Measurements from ENCODE around the gene TRIOBP. TPM values are rescaled to one million over a fixed set of nuclear protein-coding genes. Genes with fewer than 3 reads are reported as not detected.

Gene TRIOBP
- total and polyA plus RNA-seq, 2 donors (not counting 1 experiment from before 2014, with no cell fraction given) = 32.9 to 131 TPM

DNA sequence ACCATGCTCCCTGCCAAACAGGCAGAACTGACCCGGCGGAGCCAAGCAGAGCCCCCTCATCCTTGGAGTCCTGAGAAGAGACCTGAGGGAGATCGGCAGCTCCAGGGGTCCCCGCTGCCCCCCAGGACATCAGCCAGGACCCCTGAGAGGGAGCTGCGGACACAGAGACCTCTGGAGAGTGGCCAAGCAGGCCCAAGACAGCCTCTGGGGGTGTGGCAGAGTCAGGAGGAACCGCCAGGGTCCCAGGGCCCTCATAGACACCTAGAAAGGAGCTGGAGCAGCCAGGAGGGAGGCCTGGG is 37.5 kb downstream of the TRIOBP start:
- H2AFZ ChIP-seq (ENCODE audit: low read length) = no peak overlapping the region
- no peaks in the 10 kb centered on the region for H3K9me3 ChIP-seq (ENCODE audit: control insufficient read depth, insufficient read depth, low read depth, low read length)
- no peak for DNase-seq (ENCODE audit: low read depth in 2 of 2)

DNA sequence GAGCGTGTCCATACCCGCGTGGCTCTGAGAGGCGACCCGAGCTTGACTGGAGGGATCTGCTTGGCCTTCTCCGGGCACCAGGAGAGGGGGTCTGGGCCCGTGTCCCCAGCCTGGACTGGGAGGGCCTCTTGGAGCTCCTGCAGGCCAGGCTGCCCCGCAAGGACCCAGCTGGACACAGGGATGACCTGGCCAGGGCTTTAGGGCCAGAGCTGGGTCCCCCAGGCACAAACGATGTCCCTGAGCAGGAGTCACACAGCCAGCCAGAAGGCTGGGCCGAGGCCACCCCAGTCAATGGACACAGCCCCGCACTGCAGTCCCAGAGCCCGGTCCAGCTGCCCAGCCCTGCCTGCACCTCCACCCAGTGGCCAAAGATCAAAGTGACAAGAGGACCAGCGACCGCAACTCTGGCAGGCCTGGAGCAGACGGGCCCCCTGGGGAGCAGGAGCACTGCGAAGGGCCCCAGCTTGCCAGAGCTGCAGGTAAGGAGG is 38.2 kb downstream of the TRIOBP start:
- Histone ChIP-seq H3K4me1 (ENCODE audit: control insufficient read depth, extremely low read depth, insufficient read depth, low read length) (peaks cover 12% of the 10 kb centered on the region), H3K4me2 (ENCODE audit: extremely low read depth, insufficient read depth, low read length) (no peak overlapping the region), H3K79me2 (ENCODE audit: control insufficient read depth, insufficient read depth, low read length) (no peaks in the 10 kb centered on the region), H3K27me3 (ENCODE audit: control insufficient read depth, insufficient read depth, low read length) (no peaks in the 10 kb centered on the region), H3K27ac (ENCODE audit: insufficient read depth, low read length) (no peak overlapping the region), H3K36me3 (ENCODE audit: control insufficient read depth, insufficient read depth, low read length) (no peaks in the 10 kb centered on the region), H4K20me1 (ENCODE audit: control insufficient read depth, extremely low read depth, insufficient read depth, low read length) (no peaks in the 10 kb centered on the region), H2AFZ (ENCODE audit: low read length) (no peak overlapping the region), H3K9ac (ENCODE audit: insufficient read depth, low read length) (no peak overlapping the region), H3K9me3 (ENCODE audit: control insufficient read depth, insufficient read depth, low read depth, low read length) (no peaks in the 10 kb centered on the region), H3K4me3 (replicated peaks in 1 of 4; ENCODE audit: control extremely low read depth in 1 of 4, insufficient read depth in 1 of 4, low read depth in 3 of 4, low read length in 4 of 4) (no peak overlapping the region)
- TF ChIP-seq, protein P1, sequence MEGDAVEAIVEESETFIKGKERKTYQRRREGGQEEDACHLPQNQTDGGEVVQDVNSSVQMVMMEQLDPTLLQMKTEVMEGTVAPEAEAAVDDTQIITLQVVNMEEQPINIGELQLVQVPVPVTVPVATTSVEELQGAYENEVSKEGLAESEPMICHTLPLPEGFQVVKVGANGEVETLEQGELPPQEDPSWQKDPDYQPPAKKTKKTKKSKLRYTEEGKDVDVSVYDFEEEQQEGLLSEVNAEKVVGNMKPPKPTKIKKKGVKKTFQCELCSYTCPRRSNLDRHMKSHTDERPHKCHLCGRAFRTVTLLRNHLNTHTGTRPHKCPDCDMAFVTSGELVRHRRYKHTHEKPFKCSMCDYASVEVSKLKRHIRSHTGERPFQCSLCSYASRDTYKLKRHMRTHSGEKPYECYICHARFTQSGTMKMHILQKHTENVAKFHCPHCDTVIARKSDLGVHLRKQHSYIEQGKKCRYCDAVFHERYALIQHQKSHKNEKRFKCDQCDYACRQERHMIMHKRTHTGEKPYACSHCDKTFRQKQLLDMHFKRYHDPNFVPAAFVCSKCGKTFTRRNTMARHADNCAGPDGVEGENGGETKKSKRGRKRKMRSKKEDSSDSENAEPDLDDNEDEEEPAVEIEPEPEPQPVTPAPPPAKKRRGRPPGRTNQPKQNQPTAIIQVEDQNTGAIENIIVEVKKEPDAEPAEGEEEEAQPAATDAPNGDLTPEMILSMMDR (conservative IDR thresholded peaks at IDR 0.05 in 1 of 2, IDR thresholded peaks at IDR 0.05 in 1 of 2; ENCODE audit: low read depth in 1 of 2, low read length in 2 of 2) = peak; percentile 23 to 42
- TF ChIP-seq EZH2 (IDR thresholded peaks at IDR 0.05; ENCODE audit: low read length, missing control alignments) = no peak
- DNase-seq (ENCODE audit: low read depth in 2 of 2) = peak in 1 of 2 donors; percentile 37

More for the DNA sequence above, 37.5 kb downstream of the TRIOBP start:
- no peaks in the 10 kb centered on the region for H3K36me3 ChIP-seq (ENCODE audit: control insufficient read depth, insufficient read depth, low read length)
- no peak overlapping the region for H3K9ac ChIP-seq (ENCODE audit: insufficient read depth, low read length)
- H3K79me2 ChIP-seq (ENCODE audit: control insufficient read depth, insufficient read depth, low read length) = no peaks in the 10 kb centered on the region
- H4K20me1 ChIP-seq (ENCODE audit: control insufficient read depth, extremely low read depth, insufficient read depth, low read length) = no peaks in the 10 kb centered on the region
- no peak overlapping the region for H3K4me3 ChIP-seq (replicated peaks in 1 of 4; ENCODE audit: control extremely low read depth in 1 of 4, insufficient read depth in 1 of 4, low read depth in 3 of 4, low read length in 4 of 4)
- TF ChIP-seq, protein P1 (conservative IDR thresholded peaks at IDR 0.05 in 1 of 2, IDR thresholded peaks at IDR 0.05 in 1 of 2; ENCODE audit: low read depth in 1 of 2, low read length in 2 of 2) = no peak
- no peak for TF ChIP-seq EZH2 (IDR thresholded peaks at IDR 0.05; ENCODE audit: low read length, missing control alignments)
- no peak overlapping the region for H3K27ac ChIP-seq (ENCODE audit: insufficient read depth, low read length)
- H3K4me2 ChIP-seq (ENCODE audit: extremely low read depth, insufficient read depth, low read length) = no peak overlapping the region
- H3K4me1 ChIP-seq (ENCODE audit: control insufficient read depth, extremely low read depth, insufficient read depth, low read length) = peaks cover 8% of the 10 kb centered on the region
- H3K27me3 ChIP-seq (ENCODE audit: control insufficient read depth, insufficient read depth, low read length) = no peaks in the 10 kb centered on the region

DNA sequence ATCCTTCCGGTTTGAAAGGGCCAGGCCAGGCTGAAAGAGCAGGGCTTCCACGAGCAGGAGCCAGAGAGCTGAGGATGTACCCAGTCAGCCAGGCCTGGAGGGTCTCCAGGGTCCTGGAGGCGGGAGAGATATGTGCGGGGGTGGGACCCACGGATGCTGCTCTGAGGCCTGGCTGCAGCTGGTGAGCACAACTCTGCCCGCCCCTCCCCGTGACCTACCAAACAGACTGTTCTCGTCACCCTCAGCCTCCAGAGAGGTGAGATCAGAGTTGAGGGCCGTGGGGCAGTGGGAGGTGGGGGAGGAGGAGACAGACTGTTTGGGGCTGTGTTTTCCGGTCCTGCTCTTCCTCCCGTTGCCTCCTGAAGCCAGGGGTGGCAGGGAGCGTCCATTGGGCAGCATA is 42.2 kb downstream of the TRIOBP start:
- H2AFZ ChIP-seq (ENCODE audit: low read length) = no peak overlapping the region
- no peak overlapping the region for H3K4me3 ChIP-seq (replicated peaks in 1 of 4; ENCODE audit: control extremely low read depth in 1 of 4, insufficient read depth in 1 of 4, low read depth in 3 of 4, low read length in 4 of 4)
- no peaks in the 10 kb centered on the region for H3K27me3 ChIP-seq (ENCODE audit: control insufficient read depth, insufficient read depth, low read length)
- no peaks in the 10 kb centered on the region for H3K36me3 ChIP-seq (ENCODE audit: control insufficient read depth, insufficient read depth, low read length)
- peak overlapping the region; percentile 1 for H3K27ac ChIP-seq (ENCODE audit: insufficient read depth, low read length)
- H3K4me2 ChIP-seq (ENCODE audit: extremely low read depth, insufficient read depth, low read length) = no peak overlapping the region
- no peaks in the 10 kb centered on the region for H3K79me2 ChIP-seq (ENCODE audit: control insufficient read depth, insufficient read depth, low read length)
- peak; percentile 32 to 86 for DNase-seq (ENCODE audit: low read depth in 2 of 2)
- H3K9ac ChIP-seq (ENCODE audit: insufficient read depth, low read length) = no peak overlapping the region
- no peaks in the 10 kb centered on the region for H3K9me3 ChIP-seq (ENCODE audit: control insufficient read depth, insufficient read depth, low read depth, low read length)
- H4K20me1 ChIP-seq (ENCODE audit: control insufficient read depth, extremely low read depth, insufficient read depth, low read length) = no peaks in the 10 kb centered on the region
- no peak for TF ChIP-seq EZH2 (IDR thresholded peaks at IDR 0.05; ENCODE audit: low read length, missing control alignments)
- TF ChIP-seq, protein P1 (conservative IDR thresholded peaks at IDR 0.05 in 1 of 2, IDR thresholded peaks at IDR 0.05 in 1 of 2; ENCODE audit: low read depth in 1 of 2, low read length in 2 of 2) = peak in 1 of 2 donors; percentile 22
- H3K4me1 ChIP-seq (ENCODE audit: control insufficient read depth, extremely low read depth, insufficient read depth, low read length) = peaks cover 30% of the 10 kb centered on the region
